Mucosa of descending colon (tissue), 3 donors: ENCODE results near the gene BMP6. TPM values are rescaled to one million over a fixed set of nuclear protein-coding genes. Genes with fewer than 3 reads are reported as not detected.

Source experiments
- ATAC-seq: fragments of 200-7000 bp; cut with Tn5 transposase; one replicate; pipeline ENCODE4 v1.9.1; 2020; ENCODE audit warnings: mild to moderate bottlenecking, moderate library complexity
- DNase-seq, 3 donors: peaks; one replicate each; pipeline ENCODE4 v3.0.0-alpha.2; 2020
- H3K36me3 ChIP-seq: fragments of 200-600 bp; one replicate; pipeline ENCODE4 v1.8.0; 2021; ENCODE audit warnings: low read depth, mild to moderate bottlenecking
- H3K4me1 ChIP-seq: fragments of 200-600 bp; one replicate; pipeline ENCODE4 v1.8.0; 2021; ENCODE audit warnings: low read depth, mild to moderate bottlenecking
- H3K4me3 ChIP-seq: fragments of 200-600 bp; one replicate; pipeline ENCODE4 v1.8.0; 2021; ENCODE audit warnings: mild to moderate bottlenecking
- H3K9me3 ChIP-seq: fragments of 200-600 bp; one replicate; pipeline ENCODE4 v1.8.0; 2021; ENCODE audit warnings: mild to moderate bottlenecking
- intact Hi-C, 2 donors: fragments of 100-400 bp; cut with DNase I in 1 of 2; cut with micrococcal nuclease in 1 of 2; formaldehyde crosslinking; loops; one replicate each; pipeline versions ENCODE4 v1.11.0 to v1.11.1; 2022; cut with DNase I, micrococcal nuclease
- total RNA-seq, 3 donors: library from RNA; stranded (reverse); fragmentation: NEBNext Ultra II Directional in 2 of 3; extraction: Animal tissue kit (Norgen Biotek cat#: 25700) in 2 of 3; gene quantifications; one replicate each; pipeline versions ENCODE4 v1.2.1 to v1.2.4, GENCODE V29; 2021 to 2023
- TF ChIP-seq, protein P1 (sequence below): fragments of 200-600 bp; IDR thresholded peaks from one replicate; pipeline ENCODE4 v1.8.0; 2022; ENCODE audit warnings: antibody characterized with exemption, mild to moderate bottlenecking
- donor health status: DM: no; HTN: no; CAD: no; lungs with moderate emphysema.
- donor health status: DM: no; HTN: no; CAD: no.
- donor health status: DM: no; HTN: yes; CAD: no.

The BMP6 gene
- total RNA-seq, 3 donors from 2014 or later, result 0.55 to 1.9 (median 0.98) TPM

GRCh38 chr6:7730001-7730783 lies 4.3 kb downstream of the BMP6 start:
- Histone ChIP-seq H3K36me3 (no peaks in the 10 kb centered on the region), H3K4me3 (no peak overlapping the region), H3K9me3 (no peaks in the 10 kb centered on the region), H3K4me1 (peaks cover 31% of the 10 kb centered on the region)
- ATAC-seq, result no peak
- DNase-seq, result no peak
- intact Hi-C loops, result no loop called here
- TF ChIP-seq, protein P1, sequence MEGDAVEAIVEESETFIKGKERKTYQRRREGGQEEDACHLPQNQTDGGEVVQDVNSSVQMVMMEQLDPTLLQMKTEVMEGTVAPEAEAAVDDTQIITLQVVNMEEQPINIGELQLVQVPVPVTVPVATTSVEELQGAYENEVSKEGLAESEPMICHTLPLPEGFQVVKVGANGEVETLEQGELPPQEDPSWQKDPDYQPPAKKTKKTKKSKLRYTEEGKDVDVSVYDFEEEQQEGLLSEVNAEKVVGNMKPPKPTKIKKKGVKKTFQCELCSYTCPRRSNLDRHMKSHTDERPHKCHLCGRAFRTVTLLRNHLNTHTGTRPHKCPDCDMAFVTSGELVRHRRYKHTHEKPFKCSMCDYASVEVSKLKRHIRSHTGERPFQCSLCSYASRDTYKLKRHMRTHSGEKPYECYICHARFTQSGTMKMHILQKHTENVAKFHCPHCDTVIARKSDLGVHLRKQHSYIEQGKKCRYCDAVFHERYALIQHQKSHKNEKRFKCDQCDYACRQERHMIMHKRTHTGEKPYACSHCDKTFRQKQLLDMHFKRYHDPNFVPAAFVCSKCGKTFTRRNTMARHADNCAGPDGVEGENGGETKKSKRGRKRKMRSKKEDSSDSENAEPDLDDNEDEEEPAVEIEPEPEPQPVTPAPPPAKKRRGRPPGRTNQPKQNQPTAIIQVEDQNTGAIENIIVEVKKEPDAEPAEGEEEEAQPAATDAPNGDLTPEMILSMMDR, result no peak

- Histone ChIP-seq H3K36me3 (no peaks in the 10 kb centered on the region), H3K9me3 (no peaks in the 10 kb centered on the region), H3K4me1 (peaks cover 26% of the 10 kb centered on the region), H3K4me3 (no peak overlapping the region)
- intact Hi-C loops, result no loop called here
- DNase-seq (no peak), ATAC-seq (no peak)
- TF ChIP-seq, protein P1, result no peak
Observed at GRCh38 chr6:7730784-7731227, 4.9 kb downstream of the BMP6 start.

DNA sequence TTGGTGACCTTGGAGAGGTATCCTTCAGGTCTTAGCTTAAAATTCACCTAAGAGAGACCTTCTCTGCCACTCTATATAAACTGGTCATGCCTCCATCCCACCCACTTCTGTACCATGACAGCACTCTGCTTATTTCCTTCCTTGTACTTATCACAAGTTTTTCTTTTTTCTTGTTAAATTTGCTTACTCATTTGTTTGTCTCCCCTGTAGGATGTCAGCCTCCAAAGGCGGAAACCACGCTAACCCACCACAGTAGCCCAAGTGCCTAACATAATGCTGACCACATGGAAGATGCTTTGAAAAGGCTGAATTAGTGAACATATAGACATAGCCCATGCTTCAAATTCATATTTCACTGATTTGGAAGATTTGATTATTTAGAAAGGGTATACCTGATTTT lies 5.4 kb downstream of the BMP6 start:
- H3K36me3 ChIP-seq, result no peaks in the 10 kb centered on the region
- intact Hi-C loops, result no loop called here
- H3K9me3 ChIP-seq, result no peaks in the 10 kb centered on the region
- ATAC-seq, result no peak
- H3K4me1 ChIP-seq, result peaks cover 22% of the 10 kb centered on the region
- no peak overlapping the region for H3K4me3 ChIP-seq
- TF ChIP-seq, protein P1, result no peak
- no peak for DNase-seq

GRCh38 chr6:7732228-7732627 lies 6.3 kb downstream of the BMP6 start:
- Histone ChIP-seq H3K9me3 (no peaks in the 10 kb centered on the region), H3K4me1 (peaks cover 14% of the 10 kb centered on the region), H3K4me3 (no peak overlapping the region), H3K36me3 (no peaks in the 10 kb centered on the region)
- intact Hi-C loops, result no loop called here
- DNase-seq (no peak), ATAC-seq (no peak)
- TF ChIP-seq, protein P1, result no peak

GRCh38 chr6:7734707-7735383 lies 8.9 kb downstream of the BMP6 start:
- Histone ChIP-seq H3K9me3 (no peaks in the 10 kb centered on the region), H3K4me1 (no peaks in the 10 kb centered on the region), H3K4me3 (no peak overlapping the region), H3K36me3 (no peaks in the 10 kb centered on the region)
- TF ChIP-seq, protein P1, result no peak
- DNase-seq (no peak), ATAC-seq (no peak)
- intact Hi-C loops, result no loop called here
